GM12891 (cell line): Measurements from ENCODE around the gene PCSK6.

Experiments used
- POLR2A ChIP-seq: IDR thresholded peaks from 2 replicates; pipeline ENCODE4 v1.6.1; 2011; ENCODE audit warnings: low read depth, low read length, control low read depth
- POLR2AphosphoS5 ChIP-seq: IDR thresholded peaks from 2 replicates; pipeline ENCODE4 v1.6.1; 2011; ENCODE audit warnings: low read depth, low read length, control low read depth
- TAF1 ChIP-seq: IDR thresholded peaks from 2 replicates; pipeline ENCODE4 v1.6.1; 2011; ENCODE audit warnings: low read depth, low read length, control low read depth

GRCh38 chr15:101477851-101478362, 11.6 kb downstream of the PCSK6 start:
- TF ChIP-seq POLR2AphosphoS5 (no peak), TAF1 (no peak), POLR2A (no peak)
